GM23338 (cell line): ENCODE measurements around the gene AKNA. TPM values are rescaled to one million over a fixed set of nuclear protein-coding genes. Genes with fewer than 3 reads are reported as not detected.

Experiments
- ATAC-seq: fragments of 200-7000 bp; cut with Tn5 transposase; 3 replicates; pipeline ENCODE4 v1.9.1; 2020
- DNase-seq: peaks from one replicate; pipeline ENCODE4 v3.0.0-alpha.2; 2015; ENCODE audit warnings: low spot score
- H2AFZ ChIP-seq: fragments of 200-600 bp; sonication (generic); 2 replicates; pipeline ENCODE4 v1.8.0; 2016; ENCODE audit warnings: antibody characterized with exemption, mild to moderate bottlenecking, moderate library complexity
- H3F3A ChIP-seq: fragments of 200-600 bp; sonication (generic); replicated peaks from 2 replicates; pipeline ENCODE4 v1.8.0; 2017; ENCODE audit warnings: antibody characterized with exemption, mixed run types, low read depth
- H3K27ac ChIP-seq: fragments of 200-600 bp; sonication (generic); 2 replicates; pipeline ENCODE4 v1.6.1; 2016; ENCODE audit warnings: low read depth
- H3K27me3 ChIP-seq: fragments of 200-600 bp; sonication (generic); 2 replicates; pipeline ENCODE4 v1.8.0; 2016; ENCODE audit warnings: mild to moderate bottlenecking, mixed run types, moderate library complexity; ENCODE audit not compliant: insufficient read depth
- H3K36me3 ChIP-seq: fragments of 200-600 bp; sonication (generic); 2 replicates; pipeline ENCODE4 v1.8.0; 2016; ENCODE audit warnings: mild to moderate bottlenecking; ENCODE audit not compliant: insufficient read depth
- H3K4me1 ChIP-seq: fragments of 200-600 bp; sonication (generic); 2 replicates; pipeline ENCODE4 v1.8.0; 2016; ENCODE audit warnings: mild to moderate bottlenecking, moderate library complexity; ENCODE audit not compliant: insufficient read depth
- H3K4me2 ChIP-seq: fragments of 200-600 bp; sonication (generic); 2 replicates; pipeline ENCODE4 v1.7.1; 2017; ENCODE audit warnings: mixed run types
- H3K4me3 ChIP-seq: fragments of 200-600 bp; sonication (generic); 2 replicates; pipeline ENCODE4 v1.6.1; 2016; ENCODE audit warnings: mixed run types
- H3K79me2 ChIP-seq: fragments of 200-600 bp; sonication (generic); replicated peaks from 2 replicates; pipeline ENCODE4 v1.8.0; 2017; ENCODE audit warnings: mild to moderate bottlenecking; ENCODE audit not compliant: insufficient read depth
- H3K9me2 ChIP-seq: fragments of 200-600 bp; sonication (generic); 2 replicates; pipeline ENCODE4 v1.8.0; 2017; ENCODE audit not compliant: insufficient read depth
- H4K20me1 ChIP-seq: fragments of 200-600 bp; sonication (generic); replicated peaks from 2 replicates; pipeline ENCODE4 v1.8.0; 2017; ENCODE audit warnings: mild to moderate bottlenecking; ENCODE audit not compliant: insufficient read depth
- H3K27ac Mint-ChIP-seq: 2 replicates; pipeline ENCODE4 v1.8.0; 2020; ENCODE audit warnings: inconsistent platforms, mild to moderate bottlenecking, moderate library complexity, mixed read lengths
- H3K27me3 Mint-ChIP-seq: 3 replicates; pipeline ENCODE4 v1.8.0; 2022; ENCODE audit warnings: low read depth, mild to moderate bottlenecking, moderate library complexity, mixed read lengths, inconsistent platforms; ENCODE audit not compliant: insufficient read depth, poor library complexity
- H3K36me3 Mint-ChIP-seq: 3 replicates; pipeline ENCODE4 v1.8.0; 2021; ENCODE audit warnings: low read depth, mild to moderate bottlenecking, inconsistent platforms, moderate library complexity, mixed read lengths
- H3K4me1 Mint-ChIP-seq: 3 replicates; pipeline ENCODE4 v1.8.0; 2020; ENCODE audit warnings: mild to moderate bottlenecking, inconsistent platforms, mixed read lengths
- H3K4me3 Mint-ChIP-seq: 3 replicates; pipeline ENCODE4 v1.8.0; 2021; ENCODE audit warnings: moderate library complexity, mild to moderate bottlenecking, inconsistent platforms, mixed read lengths
- H3K9me3 Mint-ChIP-seq: 3 replicates; pipeline ENCODE4 v1.8.0; 2020; ENCODE audit warnings: moderate library complexity, mild to moderate bottlenecking, inconsistent platforms, mixed read lengths
- CREB1 ChIP-seq: fragments of 250-450 bp; sonication (Bioruptor Pico); IDR thresholded peaks from 2 replicates; pipeline ENCODE4 v1.5.0; 2020; ENCODE audit warnings: low read depth, mild to moderate bottlenecking, moderate library complexity
- CTCF ChIP-seq, 2 experiments: fragments of 200-600 bp in 1 of 2; sonication (generic) in 1 of 2; conservative IDR thresholded peaks; 2 replicates each; pipeline versions ENCODE4 v1.5.1 to v1.6.1; 2016 to 2017; ENCODE audit warnings: antibody characterized with exemption in 2 of 2, low read depth in 2 of 2, mild to moderate bottlenecking in 2 of 2, moderate library complexity in 1 of 2
- ETS1 ChIP-seq: IDR thresholded peaks from 2 replicates; pipeline ENCODE4 v1.6.1; 2016; ENCODE audit warnings: antibody characterized with exemption
- EZH2 ChIP-seq: fragments of 200-600 bp; sonication (generic); IDR thresholded peaks from one replicate; pipeline ENCODE4 v1.8.0; 2017; ENCODE audit warnings: antibody characterized with exemption, mild to moderate bottlenecking, low read depth; ENCODE audit not compliant: unreplicated experiment
- EZH2phosphoT487 ChIP-seq: fragments of 200-600 bp; sonication (generic); IDR thresholded peaks from one replicate; pipeline ENCODE4 v1.8.1; 2018; ENCODE audit warnings: antibody characterized with exemption; ENCODE audit not compliant: unreplicated experiment
- JUNB ChIP-seq: IDR thresholded peaks from one replicate; pipeline ENCODE4 v1.6.1; 2016; ENCODE audit warnings: antibody characterized with exemption; ENCODE audit not compliant: unreplicated experiment
- NANOG ChIP-seq: IDR thresholded peaks from 2 replicates; pipeline ENCODE4 v1.6.1; 2016; ENCODE audit warnings: antibody characterized with exemption, borderline replicate concordance
- POLR2AphosphoS5 ChIP-seq: IDR thresholded peaks from 2 replicates; pipeline ENCODE4 v1.6.1; 2016; ENCODE audit warnings: antibody characterized with exemption, low read depth
- REST ChIP-seq: IDR thresholded peaks from one replicate; pipeline ENCODE4 v1.6.1; 2018; ENCODE audit warnings: antibody characterized with exemption; ENCODE audit not compliant: unreplicated experiment
- STAT1 ChIP-seq: IDR thresholded peaks from one replicate; pipeline ENCODE4 v1.6.1; 2016; ENCODE audit warnings: antibody characterized with exemption; ENCODE audit not compliant: unreplicated experiment
- ZNF114 ChIP-seq: fragments of 250-450 bp; sonication (Bioruptor Pico); IDR thresholded peaks from 2 replicates; pipeline ENCODE4 v1.5.0; 2020; ENCODE audit warnings: mild to moderate bottlenecking, moderate library complexity
- ZNF331 ChIP-seq: fragments of 250-450 bp; sonication (Bioruptor Pico); IDR thresholded peaks from 2 replicates; pipeline ENCODE4 v1.5.0; 2020; ENCODE audit warnings: low read depth, mild to moderate bottlenecking, moderate library complexity
- ZNF462 ChIP-seq: fragments of 250-450 bp; sonication (Bioruptor Pico); IDR thresholded peaks from 2 replicates; pipeline ENCODE4 v1.5.0; 2020; ENCODE audit warnings: mild to moderate bottlenecking, moderate library complexity
- polyA plus RNA-seq: library from polyadenylated mRNA; unstranded; fragments of >200 nt; fragmentation: Nextera tagmentation; extraction: Ambion mirVana; gene quantifications from 2 replicates; pipeline ENCODE4 v1.2.1, GENCODE V29; 2016
- total RNA-seq: library from RNA; depleted of rRNA; stranded (reverse); fragments of >200 nt; shearing (Covaris generic); gene quantifications from 2 replicates; pipeline ENCODE4 v1.2.3, GENCODE V29; 2014

The AKNA gene
- total and polyA plus RNA-seq, 2 experiments from 2014 or later, result 9.0 to 28.1 TPM

GRCh38 chr9:114364134-114365041, 23.4 kb downstream of the AKNA start:
- H3K36me3 Mint-ChIP-seq, result peaks cover 77% of the 10 kb centered on the region
- Histone ChIP-seq H3K9me2 (0 out of 2 replicates have a peak, but pooled peaks cover 2% of the 10 kb centered on the region), H3F3A (peaks cover 1% of the 10 kb centered on the region; the same call in 1 of the 2 replicates), H3K36me3 (peaks cover 9% of the 10 kb centered on the region; the same call in 1 of the 2 replicates), H3K4me2 (no peak overlapping the region), H2AFZ (no peak overlapping the region), H3K4me1 (peaks cover 5% of the 10 kb centered on the region), H3K27ac (no peak overlapping the region), H3K4me3 (no peak overlapping the region), H3K27me3 (no peaks in the 10 kb centered on the region), H3K79me2 (peaks cover 4% of the 10 kb centered on the region; the same call in 1 of the 2 replicates), H4K20me1 (no peaks in the 10 kb centered on the region)
- H3K9me3 Mint-ChIP-seq, result no peaks in the 10 kb centered on the region
- peaks cover 6% of the 10 kb centered on the region for H3K27me3 Mint-ChIP-seq
- peaks cover 10% of the 10 kb centered on the region for H3K4me1 Mint-ChIP-seq
- H3K4me3 Mint-ChIP-seq, result no peak overlapping the region
- ATAC-seq (no peak), DNase-seq (no peak)
- H3K27ac Mint-ChIP-seq, result no peak overlapping the region
- TF ChIP-seq ZNF331 (CRISPR knock-in tag), result no peak
- no peak for TF ChIP-seq NANOG
- no peak for TF ChIP-seq REST
- no peak for TF ChIP-seq JUNB
- TF ChIP-seq STAT1, result no peak
- no peak for TF ChIP-seq ETS1
- TF ChIP-seq EZH2, result no peak
- no peak for TF ChIP-seq ZNF462 (CRISPR knock-in tag)
- TF ChIP-seq ZNF114, result no peak
- TF ChIP-seq POLR2AphosphoS5, result no peak
- TF ChIP-seq CREB1 (CRISPR knock-in tag), result no peak
- no peak for TF ChIP-seq CTCF (conservative IDR thresholded peaks at IDR 0.05; ENCODE audit: low read depth in 2 of 2)
- TF ChIP-seq EZH2phosphoT487, result no peak
